ENCODE measurements around the gene SNAI3. TPM values are rescaled to one million over a fixed set of nuclear protein-coding genes. Genes with fewer than 3 reads are reported as not detected.

SNAI3 gene
- total and polyA plus RNA-seq, 9 of the 15 experiments (the other 6 are each of a cell fraction or from before 2014, with no cell fraction given), result 0.04 to 4.1 (median 0.80) TPM; not detected in 1

DNA sequence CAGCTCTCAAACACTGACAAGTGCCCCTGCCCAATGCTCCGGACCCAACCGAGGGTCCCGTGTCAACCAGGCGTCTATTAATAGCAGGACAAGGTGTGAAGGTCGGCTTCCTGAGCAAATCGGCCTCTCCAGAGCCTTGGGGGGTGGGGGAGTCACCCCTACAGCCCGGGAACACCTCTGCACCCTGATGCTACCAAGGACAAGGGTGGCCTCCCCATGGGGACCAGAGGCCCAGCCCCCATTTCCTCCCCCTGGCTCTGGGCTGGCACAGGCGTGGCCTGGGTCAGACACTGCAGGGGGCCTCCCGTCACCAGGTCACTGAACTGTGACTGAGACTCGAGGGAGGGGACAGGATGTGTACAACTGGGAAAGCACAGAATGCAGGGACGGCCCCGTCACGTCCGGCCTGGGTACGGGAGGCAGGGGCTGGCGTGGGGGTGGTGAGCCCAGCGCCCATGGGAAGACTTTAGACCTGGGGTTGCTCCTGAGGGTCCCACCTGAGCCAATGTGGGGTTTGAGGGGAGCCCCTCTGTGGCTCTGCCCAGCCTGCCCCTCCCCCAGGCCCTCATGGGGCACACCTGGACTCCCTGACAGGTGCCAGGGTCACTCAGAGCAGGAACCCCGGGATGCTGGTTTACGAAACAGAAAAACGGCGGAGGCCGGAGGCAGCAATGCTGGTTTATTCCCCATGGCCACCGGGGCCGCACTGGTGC lies 34.9 kb downstream of the SNAI3 start (continued):
- TF ChIP-seq ZNF436 (CRISPR knock-in tag; IDR thresholded peaks at IDR 0.05), result no peak
- TF ChIP-seq ZNF121 (CRISPR knock-in tag; conservative IDR thresholded peaks at IDR 0.05), result no peak
- TF ChIP-seq CREB1 (IDR thresholded peaks at IDR 0.05), result peak; percentile 85
- peak; percentile 73 for TF ChIP-seq CREB1 (CRISPR knock-in tag; IDR thresholded peaks at IDR 0.05)
- TF ChIP-seq MTA3 (IDR thresholded peaks at IDR 0.05; ENCODE audit: borderline replicate concordance), result peak; percentile 70; the same call in 1 of the 2 replicates
- TF ChIP-seq MYNN (IDR thresholded peaks at IDR 0.05), result no peak
- TF ChIP-seq MYNN (CRISPR knock-in tag; IDR thresholded peaks at IDR 0.05), result no peak
- TF ChIP-seq ZNF431 (CRISPR knock-in tag; IDR thresholded peaks at IDR 0.05), result no peak
- TF ChIP-seq, protein P1, sequence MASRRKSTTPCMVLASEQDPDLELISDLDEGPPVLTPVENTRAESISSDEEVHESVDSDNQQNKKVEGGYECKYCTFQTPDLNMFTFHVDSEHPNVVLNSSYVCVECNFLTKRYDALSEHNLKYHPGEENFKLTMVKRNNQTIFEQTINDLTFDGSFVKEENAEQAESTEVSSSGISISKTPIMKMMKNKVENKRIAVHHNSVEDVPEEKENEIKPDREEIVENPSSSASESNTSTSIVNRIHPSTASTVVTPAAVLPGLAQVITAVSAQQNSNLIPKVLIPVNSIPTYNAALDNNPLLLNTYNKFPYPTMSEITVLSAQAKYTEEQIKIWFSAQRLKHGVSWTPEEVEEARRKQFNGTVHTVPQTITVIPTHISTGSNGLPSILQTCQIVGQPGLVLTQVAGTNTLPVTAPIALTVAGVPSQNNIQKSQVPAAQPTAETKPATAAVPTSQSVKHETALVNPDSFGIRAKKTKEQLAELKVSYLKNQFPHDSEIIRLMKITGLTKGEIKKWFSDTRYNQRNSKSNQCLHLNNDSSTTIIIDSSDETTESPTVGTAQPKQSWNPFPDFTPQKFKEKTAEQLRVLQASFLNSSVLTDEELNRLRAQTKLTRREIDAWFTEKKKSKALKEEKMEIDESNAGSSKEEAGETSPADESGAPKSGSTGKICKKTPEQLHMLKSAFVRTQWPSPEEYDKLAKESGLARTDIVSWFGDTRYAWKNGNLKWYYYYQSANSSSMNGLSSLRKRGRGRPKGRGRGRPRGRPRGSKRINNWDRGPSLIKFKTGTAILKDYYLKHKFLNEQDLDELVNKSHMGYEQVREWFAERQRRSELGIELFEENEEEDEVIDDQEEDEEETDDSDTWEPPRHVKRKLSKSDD (conservative IDR thresholded peaks at IDR 0.05; ENCODE audit: low read length), result no peak
- TF ChIP-seq, protein P2, sequence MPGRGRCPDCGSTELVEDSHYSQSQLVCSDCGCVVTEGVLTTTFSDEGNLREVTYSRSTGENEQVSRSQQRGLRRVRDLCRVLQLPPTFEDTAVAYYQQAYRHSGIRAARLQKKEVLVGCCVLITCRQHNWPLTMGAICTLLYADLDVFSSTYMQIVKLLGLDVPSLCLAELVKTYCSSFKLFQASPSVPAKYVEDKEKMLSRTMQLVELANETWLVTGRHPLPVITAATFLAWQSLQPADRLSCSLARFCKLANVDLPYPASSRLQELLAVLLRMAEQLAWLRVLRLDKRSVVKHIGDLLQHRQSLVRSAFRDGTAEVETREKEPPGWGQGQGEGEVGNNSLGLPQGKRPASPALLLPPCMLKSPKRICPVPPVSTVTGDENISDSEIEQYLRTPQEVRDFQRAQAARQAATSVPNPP (IDR thresholded peaks at IDR 0.05; ENCODE audit: borderline replicate concordance, insufficient read depth, insufficient read length), result no peak
- no peak for TF ChIP-seq HEY1 (CRISPR knock-in tag; IDR thresholded peaks at IDR 0.05; ENCODE audit: borderline replicate concordance)
- TF ChIP-seq ZFP36 (IDR thresholded peaks at IDR 0.05; ENCODE audit: low read depth, low read length, partially characterized antibody), result no peak
- no peak for TF ChIP-seq TCF7L2 (IDR thresholded peaks at IDR 0.05; ENCODE audit: low read depth, low read length)
- TF ChIP-seq, protein P3, sequence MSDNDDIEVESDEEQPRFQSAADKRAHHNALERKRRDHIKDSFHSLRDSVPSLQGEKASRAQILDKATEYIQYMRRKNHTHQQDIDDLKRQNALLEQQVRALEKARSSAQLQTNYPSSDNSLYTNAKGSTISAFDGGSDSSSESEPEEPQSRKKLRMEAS (CRISPR knock-in tag; IDR thresholded peaks at IDR 0.05), result peak; percentile 56
- TF ChIP-seq, protein P4, sequence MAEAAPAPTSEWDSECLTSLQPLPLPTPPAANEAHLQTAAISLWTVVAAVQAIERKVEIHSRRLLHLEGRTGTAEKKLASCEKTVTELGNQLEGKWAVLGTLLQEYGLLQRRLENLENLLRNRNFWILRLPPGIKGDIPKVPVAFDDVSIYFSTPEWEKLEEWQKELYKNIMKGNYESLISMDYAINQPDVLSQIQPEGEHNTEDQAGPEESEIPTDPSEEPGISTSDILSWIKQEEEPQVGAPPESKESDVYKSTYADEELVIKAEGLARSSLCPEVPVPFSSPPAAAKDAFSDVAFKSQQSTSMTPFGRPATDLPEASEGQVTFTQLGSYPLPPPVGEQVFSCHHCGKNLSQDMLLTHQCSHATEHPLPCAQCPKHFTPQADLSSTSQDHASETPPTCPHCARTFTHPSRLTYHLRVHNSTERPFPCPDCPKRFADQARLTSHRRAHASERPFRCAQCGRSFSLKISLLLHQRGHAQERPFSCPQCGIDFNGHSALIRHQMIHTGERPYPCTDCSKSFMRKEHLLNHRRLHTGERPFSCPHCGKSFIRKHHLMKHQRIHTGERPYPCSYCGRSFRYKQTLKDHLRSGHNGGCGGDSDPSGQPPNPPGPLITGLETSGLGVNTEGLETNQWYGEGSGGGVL (CRISPR knock-in tag; IDR thresholded peaks at IDR 0.05), result no peak
- TF ChIP-seq ADNP (tag; IDR thresholded peaks at IDR 0.05), result no peak
- no peak for TF ChIP-seq RAD21 (CRISPR knock-in tag; conservative IDR thresholded peaks at IDR 0.05 in 1 of 2, IDR thresholded peaks at IDR 0.05 in 1 of 2)
- no peak for TF ChIP-seq MTA1 (IDR thresholded peaks at IDR 0.05; ENCODE audit: borderline replicate concordance)

All from K562 (cell line).